Body of pancreas (tissue), 4 donors: Measurements from ENCODE around the gene ACVR1C.

Source experiments
- POLR2A ChIP-seq, 3 donors: fragments of 450-650 bp; IDR thresholded peaks; one replicate each; pipeline ENCODE4 v1.6.1; 2016; ENCODE audit warnings: antibody characterized with exemption in 3 of 3, mild to moderate bottlenecking in 2 of 3
- TF ChIP-seq, protein P1 (sequence below), 7 experiments: fragments of 450-650 bp in 4 of 7; fragments of 200-600 bp in 3 of 7; sonication (generic) in 3 of 7; IDR thresholded peaks; one replicate each; pipeline ENCODE4 v1.5.1; 2016 to 2019; ENCODE audit warnings: antibody characterized with exemption in 7 of 7

DNA sequence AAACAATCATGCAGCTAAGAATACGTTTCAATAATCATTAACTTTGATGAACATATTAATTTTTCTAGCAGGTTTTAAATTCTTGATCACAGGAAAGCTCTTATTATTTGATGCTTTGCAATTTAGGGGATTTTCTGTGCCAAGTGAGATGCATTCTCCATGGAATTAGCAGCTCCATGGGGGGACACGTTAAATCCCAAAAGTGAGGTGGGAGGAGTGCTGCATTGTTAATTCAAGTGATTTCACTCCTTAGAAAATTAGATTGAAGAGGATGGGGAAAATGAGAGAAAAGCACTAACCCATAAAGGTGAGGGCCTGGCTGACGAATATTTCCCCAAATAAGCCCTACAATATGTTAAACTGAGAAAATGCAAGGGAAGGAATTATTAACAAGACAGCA, 69.2 kb downstream of the ACVR1C start:
- TF ChIP-seq POLR2A (IDR thresholded peaks at IDR 0.05), result no peak
- TF ChIP-seq, protein P1, sequence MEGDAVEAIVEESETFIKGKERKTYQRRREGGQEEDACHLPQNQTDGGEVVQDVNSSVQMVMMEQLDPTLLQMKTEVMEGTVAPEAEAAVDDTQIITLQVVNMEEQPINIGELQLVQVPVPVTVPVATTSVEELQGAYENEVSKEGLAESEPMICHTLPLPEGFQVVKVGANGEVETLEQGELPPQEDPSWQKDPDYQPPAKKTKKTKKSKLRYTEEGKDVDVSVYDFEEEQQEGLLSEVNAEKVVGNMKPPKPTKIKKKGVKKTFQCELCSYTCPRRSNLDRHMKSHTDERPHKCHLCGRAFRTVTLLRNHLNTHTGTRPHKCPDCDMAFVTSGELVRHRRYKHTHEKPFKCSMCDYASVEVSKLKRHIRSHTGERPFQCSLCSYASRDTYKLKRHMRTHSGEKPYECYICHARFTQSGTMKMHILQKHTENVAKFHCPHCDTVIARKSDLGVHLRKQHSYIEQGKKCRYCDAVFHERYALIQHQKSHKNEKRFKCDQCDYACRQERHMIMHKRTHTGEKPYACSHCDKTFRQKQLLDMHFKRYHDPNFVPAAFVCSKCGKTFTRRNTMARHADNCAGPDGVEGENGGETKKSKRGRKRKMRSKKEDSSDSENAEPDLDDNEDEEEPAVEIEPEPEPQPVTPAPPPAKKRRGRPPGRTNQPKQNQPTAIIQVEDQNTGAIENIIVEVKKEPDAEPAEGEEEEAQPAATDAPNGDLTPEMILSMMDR (IDR thresholded peaks at IDR 0.05), result no peak
